ENCODE data around the gene CBX7.
A peak's percentile ranks its signal among the peaks of the same experiment; 100 is the strongest.

The CBX7 gene

GRCh38 chr22:39122772-39123470 is 29.6 kb downstream of the CBX7 start:
- DNase-seq: no peak

GRCh38 chr22:39120983-39121382 is 31.5 kb downstream of the CBX7 start:
- DNase-seq: no peak

GRCh38 chr22:39117585-39118191 is 34.8 kb downstream of the CBX7 start:
- DNase-seq: peak; percentile 55

- no peak for DNase-seq
Observed at GRCh38 chr22:39115977-39116621, 36.4 kb downstream of the CBX7 start.

GRCh38 chr22:39115570-39115969 is 36.9 kb downstream of the CBX7 start:
- DNase-seq: no peak

- DNase-seq: peak; percentile 12
Observed at GRCh38 chr22:39114112-39114511, 38.4 kb downstream of the CBX7 start.

GRCh38 chr22:39110631-39111561 is 41.6 kb downstream of the CBX7 start:
- peak; percentile 14 for DNase-seq

GRCh38 chr22:39109361-39109760 is 43.1 kb downstream of the CBX7 start:
- no peak for DNase-seq

- no peak for DNase-seq
Observed at GRCh38 chr22:39108487-39108886, 44.0 kb downstream of the CBX7 start.

- no peak for DNase-seq
Observed at GRCh38 chr22:39106326-39106725, 46.2 kb downstream of the CBX7 start.

- no peak for DNase-seq
Observed at GRCh38 chr22:39103431-39103830, 49.0 kb downstream of the CBX7 start.

- DNase-seq: no peak
Observed at GRCh38 chr22:39101226-39101625, 51.3 kb downstream of the CBX7 start.

GRCh38 chr22:39098576-39098975 is 53.9 kb downstream of the CBX7 start:
- DNase-seq: no peak

GRCh38 chr22:39098026-39098425 is 54.5 kb downstream of the CBX7 start:
- no peak for DNase-seq

- peak; percentile 33 for DNase-seq
Observed at GRCh38 chr22:39097098-39098020, 55.1 kb downstream of the CBX7 start, which contains the start of gene APOBEC3H. Gene APOBEC3H, plus strand, starts transcription at chr22:39097244. Its CDS starts 3,035 bp downstream, at chr22:39100279.

GRCh38 chr22:39095971-39096370 is 56.5 kb downstream of the CBX7 start:
- no peak for DNase-seq

GRCh38 chr22:39094717-39095389 is 57.6 kb downstream of the CBX7 start:
- no peak for DNase-seq

- DNase-seq: no peak
Observed at GRCh38 chr22:39092111-39092862, 60.2 kb downstream of the CBX7 start.

- no peak for DNase-seq
Observed at GRCh38 chr22:39091126-39092081, 61.1 kb downstream of the CBX7 start.
